IPS-15b (cell line): ENCODE results near the gene UAP1.

Experiments
- H3K27me3 ChIP-seq: one replicate; pipeline ENCODE4 v1.6.1; 2013; ENCODE audit warnings: low read length; ENCODE audit not compliant: control insufficient read depth, insufficient read depth
- H3K36me3 ChIP-seq: one replicate; pipeline ENCODE4 v1.6.1; 2013; ENCODE audit warnings: low read length; ENCODE audit not compliant: control insufficient read depth, insufficient read depth
- H3K4me1 ChIP-seq: one replicate; pipeline ENCODE4 v1.6.1; 2013; ENCODE audit warnings: mild to moderate bottlenecking, low read length; ENCODE audit not compliant: control insufficient read depth, insufficient read depth
- H3K4me3 ChIP-seq: one replicate; pipeline ENCODE4 v1.5.1; 2013; ENCODE audit warnings: low read depth, low read length
- H3K9ac ChIP-seq: one replicate; pipeline ENCODE4 v1.6.1; 2013; ENCODE audit warnings: low read depth, mild to moderate bottlenecking, low read length
- H3K9me3 ChIP-seq: one replicate; pipeline ENCODE4 v1.6.1; 2013; ENCODE audit warnings: mild to moderate bottlenecking, low read length; ENCODE audit not compliant: control insufficient read depth, insufficient read depth

The UAP1 gene

DNA sequence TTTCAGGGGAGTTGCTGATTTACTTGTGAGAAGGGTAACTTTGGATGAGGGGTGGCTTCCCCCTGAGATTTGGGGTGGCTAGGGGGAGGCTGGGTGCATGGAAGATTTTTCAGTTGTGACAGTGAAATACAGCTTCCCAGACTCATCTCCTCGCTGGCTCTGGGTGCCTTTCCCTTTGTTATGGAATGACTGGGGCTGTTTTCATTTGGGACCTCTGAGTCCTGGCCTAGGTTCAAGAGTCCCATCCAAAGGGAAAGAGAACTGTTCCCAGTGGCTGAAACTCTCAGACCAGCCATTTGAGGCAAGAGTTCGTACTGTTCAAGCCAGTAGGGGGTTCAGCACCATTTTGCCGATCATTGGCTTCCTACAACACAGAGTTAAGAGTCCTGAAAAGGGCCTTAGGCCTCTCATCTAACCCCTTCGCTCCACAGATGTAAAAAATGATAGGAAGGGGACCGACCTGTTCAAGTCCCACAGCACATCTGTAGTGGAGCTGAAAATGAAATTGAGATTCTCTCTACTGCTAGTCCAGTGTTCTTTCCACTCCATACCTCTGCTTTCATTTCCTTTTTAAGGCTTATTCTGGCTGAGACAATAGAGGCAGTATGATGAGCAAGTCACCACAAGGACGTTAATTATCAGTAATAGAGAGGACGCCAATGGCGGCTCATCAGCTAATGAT lies 71.7 kb downstream of the UAP1 start:
- H3K27me3 ChIP-seq = no peaks in the 10 kb centered on the region
- no peaks in the 10 kb centered on the region for H3K36me3 ChIP-seq
- H3K4me1 ChIP-seq = no peaks in the 10 kb centered on the region
- no peak overlapping the region for H3K4me3 ChIP-seq
- H3K9ac ChIP-seq = no peak overlapping the region
- no peaks in the 10 kb centered on the region for H3K9me3 ChIP-seq

DNA sequence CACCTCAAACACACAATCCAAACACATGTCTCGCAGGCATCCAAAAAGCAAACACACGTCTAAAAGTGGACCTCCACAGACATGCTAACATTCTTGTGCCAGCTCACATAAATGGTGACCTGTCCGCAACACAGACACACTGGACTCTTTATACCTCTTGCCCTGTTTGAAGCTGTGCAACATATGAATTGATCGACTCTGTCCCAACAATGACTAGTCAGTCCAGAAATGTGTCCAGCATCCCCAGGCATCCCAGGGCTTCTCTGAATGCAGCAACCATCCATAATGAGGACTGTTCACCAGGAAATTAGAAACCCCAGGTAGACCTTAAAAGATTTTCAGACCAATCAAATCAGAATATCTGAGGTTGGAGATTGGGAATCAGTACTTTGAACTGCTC lies 73.9 kb downstream of the UAP1 start:
- H3K27me3 ChIP-seq = no peaks in the 10 kb centered on the region
- H3K36me3 ChIP-seq = no peaks in the 10 kb centered on the region
- H3K9ac ChIP-seq = no peak overlapping the region
- H3K9me3 ChIP-seq = no peaks in the 10 kb centered on the region
- no peak overlapping the region for H3K4me3 ChIP-seq
- no peaks in the 10 kb centered on the region for H3K4me1 ChIP-seq

DNA sequence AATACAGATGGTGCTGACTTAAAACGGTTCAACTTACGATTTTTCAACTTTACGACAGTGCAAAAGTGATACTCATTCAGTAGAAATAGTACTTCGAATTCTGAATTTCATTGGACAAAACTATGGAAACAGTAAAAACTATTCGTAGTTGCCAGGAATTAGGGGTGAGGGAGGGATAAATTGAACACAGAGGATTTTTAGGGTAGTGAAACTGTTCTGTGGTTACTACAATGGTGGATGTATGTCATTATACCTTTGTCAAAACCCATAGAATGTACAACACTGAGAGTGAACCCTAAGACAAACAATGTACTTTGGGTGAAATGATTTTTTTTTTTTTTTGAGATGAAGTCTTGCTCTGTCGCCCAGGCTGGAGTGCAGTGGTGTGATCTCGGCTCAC lies 78.2 kb downstream of the UAP1 start:
- no peaks in the 10 kb centered on the region for H3K27me3 ChIP-seq
- H3K36me3 ChIP-seq = no peaks in the 10 kb centered on the region
- H3K9me3 ChIP-seq = no peaks in the 10 kb centered on the region
- H3K4me1 ChIP-seq = no peaks in the 10 kb centered on the region
- H3K4me3 ChIP-seq = no peak overlapping the region
- H3K9ac ChIP-seq = no peak overlapping the region

DNA sequence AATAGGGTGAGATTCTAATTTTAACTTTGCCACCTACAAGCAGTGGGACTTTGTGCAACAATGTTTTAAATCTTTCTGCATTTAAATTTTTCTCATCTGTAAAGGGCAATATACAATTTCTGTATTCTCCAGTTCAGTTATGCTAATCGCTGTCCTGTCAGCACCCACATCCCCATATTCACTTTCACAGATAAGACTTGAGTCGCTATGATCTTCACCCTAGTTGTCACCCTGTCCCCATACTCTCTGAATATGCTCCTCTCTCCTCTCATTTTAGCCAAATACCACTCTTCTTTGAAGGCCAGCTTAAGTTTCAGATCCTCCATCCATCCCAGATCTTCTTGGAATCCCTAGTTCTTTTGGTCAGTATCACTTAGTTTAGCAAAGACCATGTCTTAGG lies 79.6 kb downstream of the UAP1 start:
- Histone ChIP-seq H3K4me3 (no peak overlapping the region), H3K9ac (no peak overlapping the region), H3K36me3 (no peaks in the 10 kb centered on the region), H3K9me3 (no peaks in the 10 kb centered on the region), H3K27me3 (no peaks in the 10 kb centered on the region), H3K4me1 (no peaks in the 10 kb centered on the region)

DNA sequence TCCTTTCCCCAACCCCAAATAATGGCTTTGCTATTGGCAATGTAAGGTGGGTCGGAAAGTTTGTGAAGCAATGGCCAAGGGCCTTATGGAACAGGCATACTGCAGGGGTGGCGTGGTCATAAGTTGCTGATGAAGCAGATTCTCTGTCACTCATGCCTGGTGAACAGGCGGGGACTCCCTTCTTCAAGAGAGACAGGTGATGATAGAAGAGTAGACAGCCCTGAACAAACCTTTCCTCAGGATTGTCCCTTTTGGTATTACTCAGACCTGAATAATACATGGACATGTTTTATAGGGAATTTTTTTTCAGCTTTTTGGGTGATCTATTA lies 83.4 kb downstream of the UAP1 start:
- Histone ChIP-seq H3K4me3 (no peak overlapping the region), H3K4me1 (no peaks in the 10 kb centered on the region), H3K9me3 (no peaks in the 10 kb centered on the region), H3K27me3 (no peaks in the 10 kb centered on the region), H3K36me3 (no peaks in the 10 kb centered on the region), H3K9ac (no peak overlapping the region)

DNA sequence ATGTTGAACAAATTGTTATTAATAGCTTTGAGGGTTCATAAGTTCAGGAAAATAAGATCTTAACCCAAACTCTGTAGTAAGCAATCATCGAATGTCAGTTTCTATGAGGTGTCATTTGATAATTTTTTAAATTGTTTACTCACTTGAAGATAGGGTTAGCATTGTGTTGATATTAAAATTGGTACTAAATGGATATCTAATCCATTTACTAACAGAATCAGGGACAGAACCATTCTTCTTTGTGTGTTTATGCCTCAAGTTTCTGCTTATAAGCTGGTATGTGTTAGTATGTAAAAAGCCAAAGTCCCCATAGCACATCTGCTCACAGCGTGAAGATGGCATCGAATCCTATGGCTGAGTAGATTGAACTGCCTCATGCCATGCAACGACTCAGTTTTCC lies 84.1 kb downstream of the UAP1 start:
- Histone ChIP-seq H3K4me3 (no peak overlapping the region), H3K9me3 (no peaks in the 10 kb centered on the region), H3K36me3 (no peaks in the 10 kb centered on the region), H3K27me3 (no peaks in the 10 kb centered on the region), H3K4me1 (no peaks in the 10 kb centered on the region), H3K9ac (no peak overlapping the region)

DNA sequence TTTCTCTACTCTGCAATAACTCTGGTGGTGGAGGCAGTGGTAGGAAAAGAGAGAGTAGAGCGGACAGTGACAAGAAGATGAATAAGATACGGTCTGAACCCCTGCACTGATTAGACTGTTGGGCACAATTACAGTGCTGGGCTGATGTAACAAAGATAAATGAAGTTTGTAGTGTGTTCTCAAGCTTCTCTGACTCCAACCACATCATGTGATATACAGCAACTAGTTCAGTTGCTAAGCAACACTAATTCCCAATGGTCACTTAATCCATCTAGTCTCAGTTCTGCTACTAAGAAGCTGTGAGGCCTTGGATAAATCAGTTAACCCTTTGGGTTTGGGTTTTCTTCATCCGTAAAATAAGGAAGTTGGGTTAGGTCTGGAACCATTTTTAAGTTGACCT lies 88.1 kb downstream of the UAP1 start:
- no peak overlapping the region for H3K4me3 ChIP-seq
- no peaks in the 10 kb centered on the region for H3K27me3 ChIP-seq
- no peaks in the 10 kb centered on the region for H3K9me3 ChIP-seq
- H3K4me1 ChIP-seq = no peaks in the 10 kb centered on the region
- no peaks in the 10 kb centered on the region for H3K36me3 ChIP-seq
- no peak overlapping the region for H3K9ac ChIP-seq
